Measurements from ENCODE around the gene CLEC16A.

- TF ChIP-seq EP300 (IDR thresholded peaks at IDR 0.05; ENCODE audit: borderline replicate concordance), result no peak
- no peak for TF ChIP-seq EGR1 (IDR thresholded peaks at IDR 0.05)
- TF ChIP-seq FOXM1 (IDR thresholded peaks at IDR 0.05; ENCODE audit: borderline replicate concordance, low read depth), result no peak
- no peak for TF ChIP-seq CEBPB (IDR thresholded peaks at IDR 0.05)
- TF ChIP-seq YY1 (IDR thresholded peaks at IDR 0.05; ENCODE audit: low read depth), result no peak
- TF ChIP-seq MAX (IDR thresholded peaks at IDR 0.05), result no peak
- TF ChIP-seq NFIC (IDR thresholded peaks at IDR 0.05), result no peak
These were observed 167.7 kb downstream of the CLEC16A start for GRCh38 chr16:11111856-11112634.
